Mucosa of descending colon (tissue), 3 donors: Measurements from ENCODE around the gene MIPOL1. TPM values are rescaled to one million over a fixed set of nuclear protein-coding genes. Genes with fewer than 3 reads are reported as not detected.
A peak's percentile ranks its signal among the peaks of the same experiment; 100 is the strongest.

Experiments used
- ATAC-seq: fragments of 200-7000 bp; cut with Tn5 transposase; one replicate; pipeline ENCODE4 v1.9.1; 2020; ENCODE audit warnings: mild to moderate bottlenecking, moderate library complexity
- DNase-seq, 3 donors: peaks; one replicate each; pipeline ENCODE4 v3.0.0-alpha.2; 2020
- H3K36me3 ChIP-seq: fragments of 200-600 bp; one replicate; pipeline ENCODE4 v1.8.0; 2021; ENCODE audit warnings: low read depth, mild to moderate bottlenecking
- H3K4me1 ChIP-seq: fragments of 200-600 bp; one replicate; pipeline ENCODE4 v1.8.0; 2021; ENCODE audit warnings: low read depth, mild to moderate bottlenecking
- H3K4me3 ChIP-seq: fragments of 200-600 bp; one replicate; pipeline ENCODE4 v1.8.0; 2021; ENCODE audit warnings: mild to moderate bottlenecking
- H3K9me3 ChIP-seq: fragments of 200-600 bp; one replicate; pipeline ENCODE4 v1.8.0; 2021; ENCODE audit warnings: mild to moderate bottlenecking
- intact Hi-C, 2 donors: fragments of 100-400 bp; cut with DNase I in 1 of 2; cut with micrococcal nuclease in 1 of 2; formaldehyde crosslinking; loops; one replicate each; pipeline versions ENCODE4 v1.11.0 to v1.11.1; 2022; cut with DNase I, micrococcal nuclease
- total RNA-seq, 3 donors: library from RNA; stranded (reverse); fragmentation: NEBNext Ultra II Directional in 2 of 3; extraction: Animal tissue kit (Norgen Biotek cat#: 25700) in 2 of 3; gene quantifications; one replicate each; pipeline versions ENCODE4 v1.2.1 to v1.2.4, GENCODE V29; 2021 to 2023
- TF ChIP-seq, protein P1 (sequence below): fragments of 200-600 bp; IDR thresholded peaks from one replicate; pipeline ENCODE4 v1.8.0; 2022; ENCODE audit warnings: antibody characterized with exemption, mild to moderate bottlenecking
- donor health status: DM: no; HTN: no; CAD: no; lungs with moderate emphysema.
- donor health status: DM: no; HTN: no; CAD: no.
- donor health status: DM: no; HTN: yes; CAD: no.

The MIPOL1 gene
- total RNA-seq, 3 donors from 2014 or later = 5.5 to 12.0 (median 11.7) TPM

DNA sequence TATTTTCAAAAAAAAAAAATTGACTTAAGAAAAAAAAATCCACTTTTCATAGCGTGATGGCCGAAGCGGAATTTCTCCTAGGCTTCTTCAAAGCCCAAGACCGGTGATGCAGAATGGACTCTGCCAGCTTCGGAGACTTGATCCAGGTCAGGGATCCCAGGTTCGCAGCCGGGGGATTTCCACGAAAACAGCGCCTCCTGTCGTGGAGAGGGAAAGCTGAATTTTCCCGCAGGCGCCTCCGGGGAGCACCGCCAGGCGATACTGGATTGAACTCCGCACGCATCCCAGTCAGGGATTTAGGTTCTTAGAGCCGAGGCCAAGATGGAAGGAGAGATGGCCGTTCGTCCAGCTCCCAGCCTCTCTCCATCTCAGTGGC, 399.8 kb downstream of the MIPOL1 start:
- peak; percentile 33 for ATAC-seq
- Histone ChIP-seq H3K9me3 (no peaks in the 10 kb centered on the region), H3K36me3 (peaks cover 4% of the 10 kb centered on the region), H3K4me1 (peaks cover 3% of the 10 kb centered on the region), H3K4me3 (no peak overlapping the region)
- TF ChIP-seq, protein P1, sequence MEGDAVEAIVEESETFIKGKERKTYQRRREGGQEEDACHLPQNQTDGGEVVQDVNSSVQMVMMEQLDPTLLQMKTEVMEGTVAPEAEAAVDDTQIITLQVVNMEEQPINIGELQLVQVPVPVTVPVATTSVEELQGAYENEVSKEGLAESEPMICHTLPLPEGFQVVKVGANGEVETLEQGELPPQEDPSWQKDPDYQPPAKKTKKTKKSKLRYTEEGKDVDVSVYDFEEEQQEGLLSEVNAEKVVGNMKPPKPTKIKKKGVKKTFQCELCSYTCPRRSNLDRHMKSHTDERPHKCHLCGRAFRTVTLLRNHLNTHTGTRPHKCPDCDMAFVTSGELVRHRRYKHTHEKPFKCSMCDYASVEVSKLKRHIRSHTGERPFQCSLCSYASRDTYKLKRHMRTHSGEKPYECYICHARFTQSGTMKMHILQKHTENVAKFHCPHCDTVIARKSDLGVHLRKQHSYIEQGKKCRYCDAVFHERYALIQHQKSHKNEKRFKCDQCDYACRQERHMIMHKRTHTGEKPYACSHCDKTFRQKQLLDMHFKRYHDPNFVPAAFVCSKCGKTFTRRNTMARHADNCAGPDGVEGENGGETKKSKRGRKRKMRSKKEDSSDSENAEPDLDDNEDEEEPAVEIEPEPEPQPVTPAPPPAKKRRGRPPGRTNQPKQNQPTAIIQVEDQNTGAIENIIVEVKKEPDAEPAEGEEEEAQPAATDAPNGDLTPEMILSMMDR = peak; percentile 38
- DNase-seq = peak; percentile 69 to 81 (median 69)
- intact Hi-C loops = loop anchor here in 1 of 2 donors (10.0 kb wide), 1 partner anchor 353 kb away; no protein-coding TSS in a partner anchor

DNA sequence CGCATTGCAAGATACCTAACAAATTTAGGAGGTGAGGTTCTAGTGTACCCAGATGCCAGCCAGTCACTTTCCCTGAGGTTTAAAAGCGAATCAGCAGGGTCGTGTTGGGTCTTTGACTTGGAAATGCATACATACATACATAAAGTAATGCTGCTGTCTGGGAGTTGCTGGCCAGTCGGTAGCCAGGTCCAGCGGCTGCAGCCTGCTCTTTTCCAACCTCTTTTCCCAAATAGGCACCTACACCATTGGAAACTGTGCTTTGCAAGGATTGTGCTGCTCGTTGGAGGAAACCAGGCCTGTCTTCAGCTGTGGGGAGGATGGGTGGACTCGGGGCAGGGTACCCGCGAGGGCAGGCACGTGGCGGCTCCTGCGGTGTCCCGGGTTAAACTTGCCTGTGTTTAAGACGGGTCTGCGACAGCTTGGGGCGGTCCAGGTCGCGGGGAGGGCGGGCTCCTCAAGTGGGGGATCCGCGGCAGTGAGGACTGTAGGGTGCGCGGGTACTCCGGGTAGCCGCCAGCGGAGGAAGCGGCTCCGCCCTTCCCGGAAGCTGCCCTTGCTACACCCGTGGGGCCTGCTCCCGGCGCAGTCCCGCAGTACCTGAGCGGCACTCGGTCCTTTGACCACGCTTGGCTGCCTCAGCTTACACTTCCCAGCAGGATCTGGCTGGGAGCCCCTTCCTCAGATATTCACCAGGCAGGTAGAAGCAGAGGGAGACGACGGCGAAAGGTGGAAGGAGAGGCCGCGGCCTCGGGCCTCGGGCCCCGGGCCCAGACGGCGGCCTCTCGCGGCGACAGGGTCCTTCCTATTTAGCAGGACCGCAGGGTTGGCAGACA, 400.4 kb downstream of the MIPOL1 start:
- H3K36me3 ChIP-seq = peaks cover 4% of the 10 kb centered on the region
- peak; percentile 55 for ATAC-seq
- TF ChIP-seq, protein P1 = no peak
- H3K4me1 ChIP-seq = peaks cover 5% of the 10 kb centered on the region
- intact Hi-C loops = loop anchor here in 1 of 2 donors (10.0 kb wide), 1 partner anchor 353 kb away; no protein-coding TSS in a partner anchor
- peak; percentile 76 to 84 (median 80) for DNase-seq
- no peaks in the 10 kb centered on the region for H3K9me3 ChIP-seq
- no peak overlapping the region for H3K4me3 ChIP-seq

DNA sequence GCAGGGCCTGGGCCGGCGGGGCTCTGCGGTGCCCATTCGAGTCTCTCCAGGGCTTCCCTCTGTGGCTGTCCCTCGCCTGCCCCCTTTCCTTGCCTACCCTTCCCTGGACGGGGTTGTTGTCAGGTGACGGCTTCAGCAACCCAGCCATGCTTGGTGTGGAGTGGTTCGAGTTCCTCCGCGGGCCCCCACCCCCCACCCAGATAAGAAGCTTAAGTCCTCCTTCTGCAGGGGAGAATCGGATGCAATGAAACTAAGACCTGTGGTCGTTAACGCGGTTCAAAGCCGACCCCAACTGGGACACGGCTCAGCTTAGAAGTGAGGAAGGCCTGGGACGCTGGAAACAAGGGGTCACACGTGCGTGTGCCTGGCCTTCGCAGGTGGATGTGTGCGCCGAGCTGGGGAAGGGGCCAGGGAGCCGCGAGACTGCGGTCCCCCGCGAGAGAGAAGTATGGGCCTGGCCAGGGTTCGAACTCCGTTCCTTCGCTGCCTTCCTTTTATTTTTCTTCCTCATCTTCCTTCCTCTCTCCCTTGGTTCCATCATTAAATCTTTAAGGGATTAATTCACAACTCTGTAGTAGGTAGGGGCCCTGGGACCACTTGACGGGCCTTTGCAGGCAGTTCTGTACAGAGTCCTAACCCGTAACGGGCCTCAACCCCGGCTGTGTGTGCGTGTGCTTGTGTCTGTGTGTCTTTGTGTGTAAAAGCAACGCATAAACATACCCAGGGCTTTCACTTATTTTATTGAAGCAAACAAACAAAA, 401.2 kb downstream of the MIPOL1 start:
- TF ChIP-seq, protein P1 = no peak
- no peak for DNase-seq
- peaks cover 4% of the 10 kb centered on the region for H3K36me3 ChIP-seq

DNA sequence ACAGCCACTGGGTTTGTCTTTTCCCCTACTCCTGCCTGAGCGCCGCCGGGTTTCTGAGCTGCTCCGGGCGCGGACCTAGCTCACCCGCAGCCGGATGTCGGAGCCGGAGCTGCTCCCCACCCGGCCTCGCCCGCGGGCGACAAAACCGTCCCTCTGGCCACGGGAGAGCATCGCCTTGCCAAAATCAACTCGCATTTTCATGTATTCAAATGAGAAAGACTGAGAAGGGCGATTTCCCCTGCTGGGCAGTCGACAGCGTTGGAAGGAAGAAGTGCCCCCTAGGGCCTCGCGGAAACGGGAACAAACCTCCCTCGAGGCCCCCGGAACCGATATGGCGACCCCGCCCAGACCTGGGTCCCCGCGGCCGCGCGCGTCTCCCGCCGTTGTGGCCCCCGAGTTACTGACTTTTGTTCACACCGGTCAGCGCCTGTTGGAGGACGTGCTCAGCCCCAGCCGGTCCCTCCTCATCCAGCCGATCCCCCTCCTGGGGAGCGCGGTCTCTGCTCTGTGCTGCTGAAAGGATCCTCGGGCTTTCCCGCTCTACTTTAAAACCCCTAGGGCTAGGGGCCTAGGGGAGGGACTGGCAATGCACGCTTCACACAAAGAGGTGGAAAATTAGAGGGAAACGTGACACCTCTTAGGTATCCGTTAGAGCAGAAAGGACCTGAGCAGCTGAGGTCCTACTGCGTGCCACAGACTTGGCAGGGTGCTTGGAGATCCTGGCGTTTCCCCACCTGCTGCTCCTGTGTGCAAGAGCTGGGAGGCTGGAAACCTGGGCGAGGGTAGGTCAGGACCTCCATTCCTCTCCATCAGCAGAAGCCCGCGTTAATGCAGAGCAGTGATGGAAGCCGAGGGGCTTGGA, 402.0 kb downstream of the MIPOL1 start:
- H3K4me3 ChIP-seq = no peak overlapping the region
- no peak for ATAC-seq
- peak in 2 of 3 donors; percentile 47 to 75 for DNase-seq
- H3K4me1 ChIP-seq = peaks cover 5% of the 10 kb centered on the region
- no peaks in the 10 kb centered on the region for H3K9me3 ChIP-seq
- TF ChIP-seq, protein P1 = no peak
- intact Hi-C loops = loop anchor here in 1 of 2 donors (10.0 kb wide), 1 partner anchor 355 kb away; no protein-coding TSS in a partner anchor
- H3K36me3 ChIP-seq = peaks cover 4% of the 10 kb centered on the region

More for the DNA sequence above, 401.2 kb downstream of the MIPOL1 start:
- Histone ChIP-seq H3K9me3 (no peaks in the 10 kb centered on the region), H3K4me1 (peaks cover 5% of the 10 kb centered on the region), H3K4me3 (no peak overlapping the region)
- intact Hi-C loops = loop anchor here in 1 of 2 donors (10.0 kb wide), 1 partner anchor 354 kb away; no protein-coding TSS in a partner anchor
- no peak for ATAC-seq
